HG02642 (cell line): ENCODE results near the gene BRIP1.
"Not testable (repeated sequence)": the region's sequence is repeated elsewhere in the genome, so short reads cannot be mapped to it uniquely, and the experiment has no call there.

Experiments used
- ATAC-seq: cut with Tn5 transposase; IDR thresholded peaks from one replicate; pipeline ENCODE4 v1.9.1; 2021; ENCODE audit warnings: mild to moderate bottlenecking; ENCODE audit not compliant: unreplicated experiment, poor library complexity

BRIP1 gene

DNA sequence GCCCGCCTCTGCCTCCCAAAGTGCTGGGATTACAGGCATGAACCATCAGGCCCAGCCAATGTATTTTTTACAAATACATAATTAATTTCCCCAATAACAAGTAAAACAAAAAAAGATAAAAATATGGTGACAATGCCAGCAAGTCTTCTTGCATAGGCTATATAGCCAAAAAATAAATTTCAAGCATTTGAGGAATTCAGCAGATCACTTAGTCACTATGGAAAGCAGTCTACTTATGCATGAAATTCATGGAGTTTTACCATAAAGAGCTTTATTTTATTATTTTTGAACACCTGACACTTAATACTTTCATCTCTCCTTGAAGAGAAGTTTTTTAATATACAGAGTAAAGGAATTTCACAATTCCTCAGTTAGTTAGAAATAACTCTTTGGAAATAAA, 56.4 kb downstream of the BRIP1 start:
- no peak for ATAC-seq

DNA sequence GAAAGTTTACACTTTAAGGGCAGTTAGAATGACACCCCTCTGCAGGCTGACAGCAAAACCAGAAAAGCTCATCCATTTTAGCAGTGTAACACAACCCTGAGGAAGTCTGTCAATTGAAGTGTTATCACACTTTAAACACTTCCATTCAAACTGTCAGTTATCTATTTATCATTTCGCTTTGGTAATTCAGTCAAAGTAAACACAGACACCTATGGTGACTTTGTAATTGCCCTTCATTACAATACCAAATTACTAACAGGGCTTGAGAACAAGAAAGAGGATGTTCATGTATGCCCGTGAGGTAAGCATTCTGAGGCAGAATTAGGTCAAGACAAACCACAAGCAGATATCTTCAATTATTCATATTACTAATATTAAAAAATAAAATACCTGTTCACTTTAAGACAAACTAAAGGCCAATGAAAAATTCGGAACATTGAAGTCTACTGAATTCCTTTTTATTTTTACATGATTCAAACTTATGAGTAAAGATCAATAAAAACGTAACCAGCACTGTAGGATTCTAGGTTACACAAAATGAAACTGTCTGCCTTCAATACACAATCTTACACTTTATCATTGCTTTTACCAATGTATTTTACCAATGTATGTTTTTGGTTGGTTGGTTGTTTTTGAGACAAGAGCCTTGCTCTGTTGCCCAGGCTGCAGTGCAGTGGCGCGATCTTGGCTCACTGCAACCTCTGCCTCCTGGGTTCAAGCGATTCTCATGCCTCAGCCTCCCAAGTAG, 57.1 kb downstream of the BRIP1 start:
- ATAC-seq = no peak

DNA sequence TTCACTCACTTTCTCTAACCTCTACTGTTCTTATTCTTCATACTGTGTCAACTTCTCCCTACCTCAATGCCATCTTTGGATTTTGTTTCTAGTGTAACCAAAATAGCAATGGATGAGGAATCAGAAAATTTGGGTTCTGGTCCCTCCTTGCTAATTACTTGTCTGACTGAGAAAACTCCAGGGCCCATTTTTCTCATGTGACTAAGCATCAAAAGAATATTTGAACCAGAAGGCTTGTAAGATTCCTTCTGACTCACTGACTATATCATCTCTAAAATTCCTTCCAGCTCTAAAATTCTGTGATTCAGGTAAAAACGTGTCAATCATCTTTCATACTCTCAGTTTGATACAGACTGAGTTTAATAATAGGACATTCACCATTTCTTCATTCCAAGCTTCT, 57.9 kb downstream of the BRIP1 start:
- no peak for ATAC-seq

DNA sequence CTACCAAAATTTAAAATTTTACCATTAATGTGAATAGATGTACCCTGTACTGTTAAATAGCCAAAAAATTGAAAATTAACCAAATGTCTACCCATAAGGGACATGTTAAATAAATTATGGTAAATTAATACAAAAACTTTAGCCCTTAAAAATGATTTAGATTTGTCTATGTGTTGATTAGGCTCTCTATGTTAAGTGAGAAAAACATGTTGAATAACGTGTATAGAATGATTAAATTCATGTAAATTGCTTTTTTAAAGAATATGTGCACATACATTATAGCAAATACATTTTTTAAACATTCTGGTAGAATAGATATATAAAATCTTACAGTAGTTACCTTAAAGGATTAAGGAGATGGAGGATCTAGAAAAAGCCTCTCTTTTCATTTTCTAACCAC, 59.5 kb downstream of the BRIP1 start:
- ATAC-seq = no peak

DNA sequence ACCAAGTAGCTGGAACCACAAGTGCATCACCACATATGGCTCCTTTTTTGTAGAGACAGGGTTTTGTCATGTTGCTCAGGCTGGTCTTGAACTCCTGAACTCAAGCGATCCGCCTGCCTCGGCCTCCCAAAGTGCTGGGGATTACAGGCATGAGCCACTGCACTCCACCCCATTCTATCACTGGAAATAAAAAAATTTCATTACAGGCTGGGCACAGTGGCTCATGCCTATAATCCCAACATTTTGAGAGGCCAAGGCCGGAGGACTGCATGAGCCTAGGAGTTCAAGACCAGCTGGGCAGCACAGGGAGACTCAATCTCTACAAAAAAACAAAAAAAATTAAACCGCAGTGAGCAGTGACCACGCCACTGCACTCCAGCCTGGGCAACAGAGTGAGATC, 60.1 kb downstream of the BRIP1 start:
- no peak for ATAC-seq

DNA sequence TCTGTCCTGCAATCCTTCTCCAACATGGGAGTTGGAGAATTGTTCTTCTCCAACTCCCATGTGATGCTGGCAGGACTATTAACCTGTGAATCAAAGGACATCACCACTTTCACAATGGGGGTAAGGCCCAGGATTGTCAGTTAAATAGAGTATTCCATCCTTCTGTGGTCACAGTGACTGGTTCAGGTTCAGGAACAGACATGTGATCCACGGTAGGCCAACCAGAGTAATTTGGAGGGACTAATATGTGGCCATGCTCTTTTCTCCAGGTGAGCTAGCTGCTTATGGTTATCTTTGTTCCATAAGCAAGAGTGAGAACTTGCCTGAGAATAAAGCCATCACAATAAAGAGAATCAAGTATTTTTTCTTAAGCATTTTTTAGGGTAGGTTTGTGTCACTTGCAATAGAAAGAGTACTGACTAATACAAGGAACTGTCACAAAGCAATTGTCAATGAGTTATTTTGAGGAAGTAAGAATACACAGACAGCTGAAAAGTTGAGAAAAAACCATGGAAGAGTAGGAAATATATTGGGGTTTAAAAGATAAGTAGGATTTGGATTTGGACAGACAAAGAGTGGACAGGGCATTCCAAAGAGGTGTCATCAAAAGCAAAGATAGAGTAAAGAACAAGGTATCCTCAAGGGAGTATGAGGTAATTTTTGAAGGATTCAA, 63.4 kb downstream of the BRIP1 start:
- no peak for ATAC-seq

DNA sequence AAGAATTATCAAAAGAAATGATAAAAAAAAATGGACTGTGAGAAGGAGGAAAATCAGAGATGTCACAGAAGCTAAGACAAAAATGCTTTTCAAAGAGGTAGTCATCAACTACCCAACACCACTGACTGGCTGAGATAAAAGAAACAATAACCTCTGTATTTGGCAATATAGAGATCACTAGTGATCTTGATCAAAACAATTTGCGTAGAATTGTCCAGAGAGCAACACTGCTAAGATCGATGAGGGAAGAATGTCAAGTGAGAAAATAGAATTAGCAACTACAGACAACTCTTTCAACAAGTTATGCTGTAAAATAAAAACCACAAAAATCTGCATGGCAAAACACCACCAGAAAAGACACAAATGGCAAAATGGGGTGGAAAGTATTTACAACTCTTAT, 66.0 kb downstream of the BRIP1 start:
- ATAC-seq = no peak

DNA sequence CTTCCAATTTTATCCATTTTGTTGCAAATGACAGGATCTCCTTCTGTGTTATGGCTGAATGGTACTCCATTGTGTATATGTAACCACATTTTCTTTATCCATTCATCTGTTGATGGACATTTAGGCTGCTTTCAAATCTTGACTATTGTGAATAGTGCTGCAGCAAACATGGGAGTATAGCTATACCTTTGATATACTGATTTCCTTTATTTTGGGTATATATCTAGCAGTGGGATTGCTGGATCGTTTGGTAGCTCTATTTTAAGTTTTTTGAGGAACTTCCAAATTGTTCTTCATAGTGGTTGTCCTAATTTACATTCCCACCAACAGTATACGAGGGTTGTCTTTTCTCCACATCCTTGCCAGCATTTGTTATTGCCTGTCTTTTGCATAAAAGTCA, 67.8 kb downstream of the BRIP1 start:
- no peak for ATAC-seq

DNA sequence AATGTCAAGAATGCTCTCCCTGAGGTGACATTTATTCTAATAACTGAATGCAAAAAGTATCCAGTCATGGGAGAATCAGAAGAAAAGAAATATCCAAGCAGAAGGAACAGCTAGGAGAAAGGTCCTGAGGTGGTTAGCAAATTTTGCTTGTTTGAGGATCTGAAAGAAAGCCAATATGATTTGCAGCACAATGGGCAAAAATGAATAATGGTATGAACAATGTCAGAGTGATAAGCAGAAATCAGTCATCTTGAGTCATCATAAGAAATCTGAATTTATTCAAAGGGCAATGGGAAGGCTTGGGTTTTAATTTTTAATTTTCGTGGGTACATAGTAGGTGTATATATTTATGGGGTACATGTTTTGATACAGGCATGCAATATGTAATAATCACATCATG, 68.5 kb downstream of the BRIP1 start:
- no peak for ATAC-seq

DNA sequence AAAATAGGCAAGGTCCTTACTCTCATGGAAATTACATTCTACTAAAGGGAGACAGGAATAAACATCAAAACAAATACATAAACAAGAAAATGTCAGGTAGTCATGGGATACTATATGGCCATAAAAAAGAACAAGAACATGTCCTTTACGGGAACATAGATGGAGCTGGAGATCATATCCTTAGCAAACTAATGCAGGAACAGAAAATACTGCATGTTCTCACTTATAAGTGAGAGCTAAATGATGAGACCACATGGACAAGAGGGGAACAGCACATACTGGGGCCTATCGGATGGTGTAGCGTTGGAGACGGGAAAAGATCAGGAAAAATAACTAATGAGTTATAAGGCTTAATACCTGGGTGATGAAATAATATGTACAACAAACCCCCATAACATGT, 69.1 kb downstream of the BRIP1 start:
- no peak for ATAC-seq

DNA sequence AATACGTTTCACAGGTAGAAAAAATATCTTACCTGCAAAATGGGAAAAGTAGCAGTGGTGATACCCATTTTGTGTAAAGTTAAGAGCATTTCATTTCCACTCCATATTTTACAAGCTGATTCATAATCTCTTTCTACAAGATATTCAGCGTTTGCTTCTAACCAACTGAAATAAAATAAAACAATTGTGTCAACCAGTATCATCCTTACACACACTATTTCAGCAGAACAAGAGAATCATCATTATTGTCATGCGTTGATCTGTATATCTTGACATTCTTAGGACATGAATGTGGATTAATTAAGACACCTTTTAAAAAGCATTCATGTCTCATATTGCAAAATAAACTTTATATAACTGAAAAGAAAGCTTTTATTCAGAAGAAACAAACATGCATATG, 69.8 kb downstream of the BRIP1 start:
- no peak for ATAC-seq

DNA sequence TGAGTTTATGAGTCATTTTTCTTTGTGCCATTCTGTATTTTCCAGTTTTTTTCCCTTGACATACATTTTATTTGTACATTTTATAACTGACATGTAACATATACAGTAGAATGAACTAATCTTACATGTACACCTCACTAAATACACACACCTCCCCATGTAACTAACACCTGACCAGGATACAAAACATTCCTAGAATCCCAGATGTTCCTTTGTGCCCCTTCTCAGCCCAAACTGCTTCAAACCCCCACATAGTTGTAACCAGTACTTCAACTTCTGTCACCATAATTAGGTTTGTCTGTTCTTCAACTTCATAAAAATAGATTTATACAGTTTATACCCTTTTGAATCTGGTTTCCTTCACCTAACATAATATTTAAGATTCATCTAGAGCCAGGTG, 73.5 kb downstream of the BRIP1 start:
- no peak for ATAC-seq

DNA sequence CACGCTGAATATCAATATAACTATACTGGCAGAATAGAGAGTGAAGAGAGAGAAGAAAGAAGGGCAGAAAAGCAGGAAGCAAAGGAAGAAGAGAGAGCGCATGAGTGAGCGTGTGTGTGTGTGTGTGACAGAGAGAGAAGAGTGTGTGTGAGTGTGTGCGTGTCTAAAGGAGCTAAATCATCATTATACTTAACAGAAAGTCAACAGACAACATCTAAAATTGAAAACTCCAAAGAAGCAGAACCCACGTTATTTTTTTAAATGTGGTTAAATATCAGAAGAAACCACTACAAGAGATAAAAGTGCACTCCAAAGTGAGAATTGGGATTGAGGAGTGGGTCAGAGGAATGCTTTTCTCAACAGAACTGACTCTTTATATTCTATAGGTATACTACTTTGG, 77.2 kb downstream of the BRIP1 start:
- ATAC-seq = no peak

DNA sequence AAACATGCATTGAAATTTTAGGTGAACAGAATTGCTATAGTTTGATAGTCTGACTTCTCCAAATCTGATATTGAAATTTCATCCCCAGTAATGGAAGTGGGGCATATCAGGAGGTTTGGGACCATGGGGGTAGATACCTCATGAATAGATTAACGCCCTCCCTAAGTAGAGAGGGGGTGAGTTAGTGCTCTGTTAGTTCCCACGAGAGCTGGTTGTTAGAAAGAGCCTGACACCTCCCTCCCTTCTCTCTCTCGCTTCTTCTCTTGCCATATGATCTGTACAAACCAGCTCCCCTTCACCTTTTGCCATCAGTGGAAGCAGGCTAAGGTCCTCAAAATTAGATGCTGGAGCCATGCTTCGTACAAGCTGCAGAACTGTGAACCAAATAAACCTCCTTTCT, 78.8 kb downstream of the BRIP1 start:
- ATAC-seq = peak; percentile 42

DNA sequence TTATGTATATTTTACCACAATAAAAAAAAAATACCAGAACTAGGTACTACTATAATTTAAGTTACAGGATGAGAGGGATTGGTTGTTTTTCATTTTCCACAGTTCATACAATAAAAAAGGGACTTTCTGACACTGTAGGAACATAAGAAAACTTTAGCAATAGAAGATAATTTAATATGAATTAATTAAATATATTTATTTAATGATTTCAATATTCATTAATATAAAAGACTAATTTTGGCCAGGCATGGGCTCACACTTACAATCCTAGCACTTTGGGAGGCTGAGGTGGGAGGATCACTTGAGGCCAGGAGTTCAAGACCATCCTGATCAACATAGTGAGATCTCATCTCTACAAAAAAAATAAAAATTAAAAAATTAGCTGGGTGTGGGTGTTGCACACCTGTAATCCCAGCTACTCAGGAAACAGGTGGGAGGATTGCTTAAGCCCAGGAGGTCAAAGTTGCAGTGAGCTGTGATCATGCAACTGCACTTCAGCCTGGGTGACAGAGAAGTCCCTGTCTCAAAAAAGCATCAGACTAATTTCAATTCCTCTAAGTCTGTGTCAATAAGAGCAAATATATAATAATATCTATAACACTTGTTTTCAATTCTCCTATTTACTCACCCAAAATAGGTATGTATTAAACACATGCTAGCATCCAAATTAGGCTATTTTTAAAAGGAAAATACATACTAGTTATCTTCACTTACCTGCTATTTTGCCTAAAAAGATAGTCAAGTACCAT, 79.6 kb downstream of the BRIP1 start:
- ATAC-seq = peak; percentile 66

DNA sequence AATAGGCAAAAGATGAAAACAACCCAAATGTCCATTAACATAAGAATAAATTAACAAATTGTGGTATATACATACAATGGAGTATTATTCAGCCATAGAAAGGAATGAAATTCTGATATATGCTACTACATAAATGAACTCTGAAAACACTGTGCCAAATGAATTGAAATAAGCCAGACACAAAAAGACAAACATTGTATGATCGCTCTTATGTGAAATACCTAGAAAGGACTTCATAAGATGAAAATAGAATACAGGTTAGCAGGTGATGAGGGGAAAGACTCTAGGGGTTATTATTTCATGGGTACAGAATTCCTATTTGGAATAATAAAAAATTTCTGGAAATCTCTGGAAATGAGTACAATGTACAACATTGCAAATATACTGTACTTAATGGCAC, 80.2 kb downstream of the BRIP1 start:
- ATAC-seq = no peak

DNA sequence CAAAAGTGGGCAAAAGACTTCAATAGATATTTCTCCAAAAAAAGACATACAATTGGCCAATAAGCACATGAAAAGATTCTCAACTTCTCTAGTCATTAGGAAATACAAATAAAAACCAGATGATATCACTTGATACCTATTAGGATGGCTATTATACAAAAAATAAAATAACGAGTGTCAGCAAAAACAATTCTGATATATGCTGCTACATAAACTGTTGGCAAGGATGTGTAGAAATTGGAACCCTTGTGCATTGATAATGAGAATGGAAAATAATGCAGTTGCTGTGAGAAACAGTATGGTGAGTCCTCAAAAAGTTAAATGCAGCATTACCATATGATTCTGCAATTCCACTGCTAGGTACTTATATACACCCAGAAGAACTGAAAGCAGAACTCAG, 80.6 kb downstream of the BRIP1 start:
- no peak for ATAC-seq

DNA sequence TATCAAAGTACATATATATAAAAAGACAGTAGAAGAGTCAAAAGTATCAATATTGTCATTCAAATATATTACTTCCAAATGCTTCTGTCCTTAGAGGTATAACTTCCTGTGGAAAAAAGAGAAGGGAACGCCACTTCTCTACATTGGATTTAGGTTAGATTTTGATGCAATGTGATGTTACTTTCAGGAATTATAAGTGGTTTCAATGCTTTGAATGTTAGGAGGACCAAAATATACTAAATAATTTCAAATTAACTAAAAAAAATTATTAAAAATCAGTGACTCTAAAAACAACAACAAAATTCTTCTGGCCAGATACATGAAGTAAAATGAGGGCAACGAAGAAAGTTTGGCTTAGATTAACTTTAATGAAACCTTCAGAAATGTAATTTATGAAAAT, 88.0 kb downstream of the BRIP1 start:
- no peak for ATAC-seq

DNA sequence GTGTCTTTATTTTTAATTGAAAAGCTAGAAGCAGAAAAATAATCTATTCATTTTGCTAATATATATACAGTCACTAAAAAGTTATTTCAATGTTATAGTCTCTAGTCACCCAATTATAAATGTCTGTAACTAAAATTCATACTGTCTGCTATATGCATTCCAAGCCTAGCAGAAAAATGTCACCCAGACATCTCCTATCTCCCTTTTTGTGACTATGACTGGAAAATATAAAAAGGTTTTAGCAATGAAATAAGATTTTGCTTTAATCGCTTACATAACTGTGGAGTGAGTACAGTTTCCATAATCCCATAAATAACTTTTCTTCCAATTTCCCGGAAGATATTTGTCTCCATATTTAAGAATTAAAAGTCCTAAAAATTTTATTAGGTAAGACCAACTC, 88.6 kb downstream of the BRIP1 start:
- no peak for ATAC-seq

DNA sequence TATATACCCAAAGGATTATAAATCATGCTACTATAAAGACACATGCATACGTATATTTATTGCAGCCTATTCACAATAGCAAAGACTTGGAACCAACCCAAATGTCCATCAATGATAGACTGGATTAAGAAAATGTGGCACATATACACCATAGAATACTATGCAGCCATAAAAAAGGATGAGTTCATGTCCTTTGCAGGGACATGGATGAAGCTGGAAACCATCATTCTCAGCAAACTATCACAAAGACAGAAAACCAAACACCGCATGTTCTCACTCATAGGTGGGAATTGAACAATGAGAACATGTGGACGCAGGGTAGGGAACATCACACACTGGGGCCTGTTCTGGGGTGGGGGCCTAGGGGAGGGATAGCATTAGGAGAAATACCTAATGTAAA, 89.2 kb downstream of the BRIP1 start:
- not testable (repeated sequence) for ATAC-seq

DNA sequence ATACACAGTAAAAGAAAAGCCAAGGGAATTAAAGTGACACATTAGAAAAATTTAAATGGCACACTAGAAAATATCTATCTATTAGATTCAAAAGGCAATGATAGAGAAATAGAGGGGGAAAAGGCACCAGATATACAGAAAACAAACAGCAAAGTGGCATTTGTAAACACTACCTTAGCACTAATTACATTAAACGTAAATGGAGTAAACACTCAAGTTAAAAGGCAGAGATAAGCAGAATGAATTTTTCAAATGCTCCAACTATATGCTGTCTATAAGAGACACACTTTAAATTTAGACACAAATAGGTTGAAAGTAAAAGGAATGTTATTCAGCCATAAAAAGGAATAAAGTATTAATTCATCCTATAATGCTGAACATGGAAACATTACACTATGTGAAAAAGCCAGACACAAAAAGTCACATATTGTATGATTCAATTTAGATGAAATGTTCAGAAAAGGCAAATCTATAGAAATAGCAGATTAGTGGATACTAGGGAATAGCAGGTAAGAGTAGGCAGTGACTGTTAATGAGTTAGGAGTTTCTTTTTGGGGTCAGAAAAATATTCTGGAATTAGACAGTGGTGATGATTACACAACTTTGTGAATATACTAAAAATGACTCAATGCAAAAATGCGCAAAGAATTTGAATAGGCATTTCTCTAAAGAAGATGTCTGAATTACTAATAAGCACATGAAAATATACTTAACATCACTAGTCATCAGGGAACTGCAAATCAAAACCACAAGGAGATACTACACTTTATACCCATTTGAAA, 92.4 kb downstream of the BRIP1 start:
- no peak for ATAC-seq
